Left lobe of liver (tissue), 2 donors: ENCODE measurements around the gene ARHGAP22. TPM values are rescaled to one million over a fixed set of nuclear protein-coding genes. Genes with fewer than 3 reads are reported as not detected.

Experiments
- ATAC-seq: fragments of 200-7000 bp; cut with Tn5 transposase; one replicate; pipeline ENCODE4 v1.9.1; 2020; ENCODE audit warnings: mild to moderate bottlenecking, moderate library complexity
- DNase-seq: peaks from one replicate; pipeline ENCODE4 v3.0.0-alpha.2; 2020; ENCODE audit warnings: low spot score
- total RNA-seq: library from RNA; stranded (reverse); gene quantifications from one replicate; pipeline ENCODE4 v1.2.1, GENCODE V29; 2021
- donor health status: DM: no; HTN: no; CAD: no; lungs with moderate emphysema.
- donor health status: DM: no; HTN: yes; CAD: no.

The ARHGAP22 gene
- total RNA-seq, 1 donor from 2014 or later: 0.13 TPM

DNA sequence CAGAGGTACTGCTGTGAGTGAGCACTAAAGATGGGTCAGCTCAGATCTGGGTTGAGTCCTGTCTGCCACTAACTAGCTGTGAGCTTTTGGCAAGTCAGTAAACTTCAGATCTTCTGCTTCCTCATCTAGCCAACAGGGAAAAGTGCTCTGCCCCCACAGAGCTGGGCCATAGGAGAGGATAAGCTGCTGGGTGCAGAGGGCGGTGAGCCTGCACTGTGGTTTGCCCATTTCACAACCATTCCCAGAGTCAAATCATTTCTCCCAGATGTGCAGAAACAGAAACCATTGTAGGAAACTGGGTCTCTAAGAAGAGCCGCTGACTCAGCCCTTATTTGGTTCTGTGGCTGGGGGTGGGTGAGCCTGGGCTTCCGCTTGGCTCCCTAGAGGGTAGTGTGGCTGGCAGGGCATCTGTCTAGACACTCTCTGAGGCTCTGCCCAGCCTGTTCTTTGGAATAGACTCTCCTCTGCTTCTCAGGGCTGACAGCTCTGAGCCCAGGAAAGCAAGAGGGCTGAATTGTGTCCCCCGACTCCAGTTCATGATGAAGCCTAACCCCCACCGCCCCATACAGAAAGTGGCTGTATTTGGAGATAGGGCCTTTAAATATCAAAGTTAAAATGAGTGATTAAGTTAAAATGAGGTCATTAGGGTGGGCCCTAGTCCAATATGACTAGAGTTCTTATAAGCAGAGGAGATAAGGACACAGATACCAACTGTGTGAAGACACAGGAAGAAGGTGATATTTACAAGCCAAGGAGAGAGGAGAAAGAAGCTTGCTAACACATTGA, 29.5 kb upstream of the ARHGAP22 start:
- no peak for DNase-seq

DNA sequence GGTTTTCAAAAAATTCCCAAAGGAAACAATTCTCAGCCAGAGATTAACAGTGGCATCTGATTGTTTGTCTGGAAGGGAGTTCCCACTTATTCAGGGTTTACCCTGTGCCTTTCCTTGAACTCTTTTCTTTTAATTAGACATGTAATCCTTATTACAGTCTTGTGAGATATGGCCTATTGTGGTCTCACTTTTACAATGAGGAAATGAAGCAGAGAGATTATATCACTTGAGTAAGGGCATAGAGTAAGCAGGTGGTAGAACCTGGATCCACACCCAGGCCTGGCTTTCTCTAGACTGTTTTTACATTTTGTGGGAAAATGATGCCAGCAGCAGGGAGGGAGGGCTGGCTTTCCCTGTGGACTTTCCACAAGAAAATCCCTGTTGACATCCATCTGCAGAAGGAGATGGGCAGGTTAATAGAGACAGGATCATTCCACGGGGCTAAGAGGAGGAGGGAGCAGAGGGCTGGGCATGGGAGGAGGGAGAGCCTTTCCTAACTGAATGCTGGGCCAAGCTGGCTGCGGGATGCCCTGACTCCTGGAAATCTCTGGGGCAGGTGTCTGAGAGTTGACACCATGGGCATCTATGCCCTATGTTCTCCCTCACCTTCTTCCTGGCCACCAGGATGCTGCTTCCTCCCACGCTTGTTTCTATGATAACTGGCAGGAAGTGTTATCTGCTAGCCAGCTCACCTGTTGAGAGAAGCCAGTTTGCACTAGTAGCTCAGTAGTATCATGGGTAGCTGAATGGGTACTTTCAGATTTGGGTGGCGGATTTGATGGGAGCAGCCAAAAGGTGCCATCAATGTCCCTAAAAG, 28.7 kb upstream of the ARHGAP22 start:
- no peak for ATAC-seq

More for the DNA sequence above, 29.5 kb upstream of the ARHGAP22 start:
- ATAC-seq: peak; percentile 57

GRCh38 chr10:48632166-48632565, 27.3 kb upstream of the ARHGAP22 start:
- no peak for ATAC-seq
- no peak for DNase-seq

More for the DNA sequence above, 28.7 kb upstream of the ARHGAP22 start:
- no peak for DNase-seq

- DNase-seq (no peak), ATAC-seq (no peak)
Observed at GRCh38 chr10:48627984-48628609, 23.2 kb upstream of the ARHGAP22 start.

- no peak for DNase-seq
- ATAC-seq: no peak
Observed at GRCh38 chr10:48626986-48627731, 22.3 kb upstream of the ARHGAP22 start.

DNA sequence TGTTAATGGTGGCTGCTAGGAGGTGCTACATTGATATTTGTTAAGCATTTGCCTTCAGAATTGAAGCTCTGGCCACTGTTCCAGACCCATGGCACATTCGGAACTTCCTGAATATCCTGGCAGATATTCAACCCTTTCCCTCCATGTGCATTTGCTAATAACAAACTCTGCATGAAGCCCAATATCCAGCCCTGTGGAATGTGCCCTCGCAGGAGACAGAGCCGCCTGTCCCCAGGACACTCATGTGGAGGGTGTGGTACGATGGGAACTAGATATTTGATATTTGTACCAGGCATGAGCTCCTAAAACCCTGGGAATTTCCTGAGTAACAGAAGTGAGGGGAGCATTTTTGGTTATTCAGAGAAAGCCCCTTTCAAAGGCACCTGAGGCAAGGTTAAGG, 21.6 kb upstream of the ARHGAP22 start:
- ATAC-seq (no peak), DNase-seq (no peak)

GRCh38 chr10:48625826-48626134, 20.9 kb upstream of the ARHGAP22 start:
- DNase-seq: no peak
- no peak for ATAC-seq

GRCh38 chr10:48623607-48624132, 18.8 kb upstream of the ARHGAP22 start:
- no peak for ATAC-seq
- DNase-seq: no peak

GRCh38 chr10:48623009-48623408, 18.1 kb upstream of the ARHGAP22 start:
- ATAC-seq: no peak
- no peak for DNase-seq

DNA sequence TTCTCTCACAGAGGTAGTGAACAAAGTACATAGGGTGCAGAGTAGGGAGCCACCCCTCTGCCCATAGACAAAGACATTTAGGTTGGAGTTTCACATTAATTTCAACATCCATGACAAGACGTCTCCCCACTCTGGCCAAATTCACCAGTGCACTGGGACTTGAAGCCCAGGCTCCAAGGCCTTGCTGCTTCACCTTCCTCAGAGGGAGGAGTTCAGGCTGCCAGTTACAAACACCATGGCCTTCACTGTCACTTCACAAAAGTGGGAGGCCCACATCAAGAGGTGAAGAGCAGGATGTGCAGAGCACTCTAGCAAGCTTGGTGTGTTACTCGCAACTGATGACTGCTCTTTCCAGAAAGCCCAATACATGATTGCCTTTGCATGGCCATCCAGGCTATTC, 15.8 kb upstream of the ARHGAP22 start:
- no peak for ATAC-seq

DNA sequence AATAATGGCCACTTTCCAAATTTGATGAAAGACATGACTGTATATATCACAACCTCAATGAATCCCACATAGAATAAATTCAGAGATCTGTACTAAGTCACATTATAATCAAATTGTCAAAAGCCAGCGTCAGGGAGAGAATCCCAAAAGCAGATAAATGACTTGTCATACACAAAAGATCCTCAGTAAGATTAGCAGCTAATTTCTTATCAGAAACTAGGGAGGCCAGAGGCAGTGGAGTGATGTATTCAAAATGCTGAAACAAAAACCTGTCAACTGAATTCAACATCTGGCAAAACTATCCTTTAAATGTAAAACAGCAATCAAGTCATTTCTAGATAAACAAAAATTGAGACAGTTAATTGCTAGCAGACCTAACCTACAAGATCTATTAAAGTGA, 11.6 kb upstream of the ARHGAP22 start:
- no peak for DNase-seq
- no peak for ATAC-seq

More for the DNA sequence above, 15.8 kb upstream of the ARHGAP22 start:
- no peak for DNase-seq

DNA sequence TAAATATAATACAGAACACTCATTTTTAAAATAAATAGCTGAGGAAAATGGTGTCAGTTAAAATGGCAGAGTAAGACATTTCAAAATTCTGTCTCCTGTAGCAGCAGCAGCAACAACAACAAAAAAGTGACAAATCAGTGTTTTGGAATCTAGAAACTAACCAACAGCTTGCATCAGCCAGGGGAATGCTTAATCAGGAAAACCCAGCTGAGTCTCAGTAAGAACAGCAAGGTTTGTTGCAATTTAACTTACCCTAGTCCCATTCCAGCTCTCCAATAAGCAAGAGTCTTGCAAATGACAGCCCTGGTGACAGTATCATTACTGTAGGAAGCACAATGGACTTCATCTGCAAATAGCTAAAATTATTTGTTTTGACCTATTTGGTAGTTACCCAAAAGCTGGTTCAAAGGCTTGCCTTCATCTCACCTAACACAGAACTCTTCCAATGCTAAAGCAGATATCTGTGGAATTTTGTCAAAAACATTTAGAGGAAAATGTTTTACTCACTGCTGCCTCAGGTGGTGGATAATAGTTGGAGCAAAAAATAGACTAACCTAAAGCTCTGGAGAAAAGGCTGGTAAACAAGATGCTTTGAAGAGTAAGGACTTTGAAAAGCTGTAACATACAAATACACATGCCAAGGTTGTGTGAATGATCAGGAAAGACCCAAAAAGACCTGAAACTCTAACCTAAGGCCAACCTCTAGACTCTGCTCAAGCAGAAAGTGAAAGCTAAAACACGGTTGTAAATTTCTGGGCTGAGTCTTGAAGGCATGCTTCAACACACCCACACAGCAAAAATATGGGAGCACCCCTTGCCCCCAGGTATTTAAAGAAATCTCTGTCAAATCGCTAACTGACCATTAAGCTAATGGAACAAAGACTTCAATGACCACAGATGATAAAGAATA, 9.9 kb upstream of the ARHGAP22 start:
- peak; percentile 48 for ATAC-seq

DNA sequence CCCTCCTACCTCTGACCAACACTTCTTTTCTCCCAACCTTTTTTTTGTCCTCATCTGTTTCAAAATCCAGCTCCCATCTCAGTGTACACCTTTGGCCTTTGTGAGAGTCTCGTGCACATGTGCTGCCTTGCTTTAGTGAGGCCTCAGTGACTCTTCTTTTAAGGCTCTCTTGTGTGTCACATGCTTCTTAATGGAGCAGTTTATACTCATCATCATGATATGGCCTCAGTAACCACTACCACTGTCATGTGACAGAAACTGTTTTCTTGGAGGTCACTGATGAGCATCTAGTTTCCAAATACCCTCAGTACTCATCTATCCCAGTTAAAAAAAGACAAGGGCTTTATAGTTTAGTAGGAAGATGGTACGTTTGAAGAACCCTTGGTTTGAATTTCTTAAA, 8.1 kb upstream of the ARHGAP22 start:
- no peak for ATAC-seq
- peak; percentile 6 for DNase-seq

More for the DNA sequence above, 9.9 kb upstream of the ARHGAP22 start:
- DNase-seq: no peak

GRCh38 chr10:48612236-48612943, 7.5 kb upstream of the ARHGAP22 start:
- DNase-seq (no peak), ATAC-seq (no peak)

- no peak for ATAC-seq
- DNase-seq: no peak
Observed at GRCh38 chr10:48611133-48611532, 6.3 kb upstream of the ARHGAP22 start.

DNA sequence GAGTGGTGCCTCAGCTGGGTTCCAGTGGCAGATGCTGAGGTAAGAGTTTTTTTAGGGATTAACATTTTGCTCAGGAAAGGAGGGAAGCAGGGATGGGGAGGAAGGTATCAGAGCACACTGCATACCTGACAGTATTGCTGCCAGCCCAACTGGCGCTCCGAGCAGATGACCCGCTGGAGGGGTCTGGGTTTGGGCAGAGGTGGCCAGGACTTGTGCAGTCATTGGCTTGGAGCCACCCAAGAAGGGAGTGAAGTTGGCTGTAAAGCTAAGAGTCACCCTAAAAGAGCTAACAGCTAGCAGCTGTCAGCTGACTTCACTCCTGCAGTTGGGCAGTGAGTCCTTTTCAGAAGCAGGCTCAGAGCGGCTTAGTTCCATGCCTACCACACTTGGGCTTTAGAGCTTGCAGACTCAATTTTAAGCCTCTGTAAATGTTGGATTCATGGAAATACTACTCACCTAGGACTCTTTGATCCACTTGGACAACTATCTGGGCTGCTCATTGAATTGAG, 5.8 kb upstream of the ARHGAP22 start:
- peak; percentile 30 for DNase-seq
- ATAC-seq: no peak

GRCh38 chr10:48609899-48610584, 5.2 kb upstream of the ARHGAP22 start:
- no peak for ATAC-seq
- DNase-seq: no peak

DNA sequence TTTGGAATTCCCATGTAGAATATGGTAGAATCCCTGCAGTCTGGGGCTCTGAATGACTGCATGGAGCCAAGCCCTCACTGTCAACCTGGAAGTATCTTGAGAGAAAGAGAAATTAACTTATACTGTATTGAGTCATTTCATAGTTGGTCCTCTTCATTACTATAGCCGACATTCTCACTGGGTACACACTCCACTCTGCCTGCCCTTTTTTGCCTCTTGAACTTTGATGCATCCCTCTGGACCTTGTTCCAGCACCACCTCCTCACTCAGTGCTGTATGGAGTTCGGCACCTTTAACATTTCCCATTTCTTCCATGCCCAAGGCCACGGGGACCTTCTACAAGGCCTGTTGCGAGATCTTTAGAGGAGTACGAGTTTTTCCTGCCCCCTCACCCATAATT, 4.6 kb upstream of the ARHGAP22 start:
- DNase-seq: no peak
- no peak for ATAC-seq
